C4-2B (cell line): Measurements from ENCODE around the gene GRIK4.
"Not testable (repeated sequence)": the region's sequence is repeated elsewhere in the genome, so short reads cannot be mapped to it uniquely, and the experiment has no call there.

Experiments used
- H3K27ac ChIP-seq: fragments of 450-650 bp; 2 replicates; pipeline ENCODE4 v1.5.1; 2017
- ZFX ChIP-seq: fragments of 450-650 bp; IDR thresholded peaks from 2 replicates; pipeline ENCODE4 v1.6.1; 2017
- TF ChIP-seq, protein P1 (sequence below): fragments of 450-650 bp; conservative IDR thresholded peaks from 2 replicates; pipeline ENCODE4 v1.5.1; 2017; ENCODE audit warnings: mild to moderate bottlenecking

Gene GRIK4

DNA sequence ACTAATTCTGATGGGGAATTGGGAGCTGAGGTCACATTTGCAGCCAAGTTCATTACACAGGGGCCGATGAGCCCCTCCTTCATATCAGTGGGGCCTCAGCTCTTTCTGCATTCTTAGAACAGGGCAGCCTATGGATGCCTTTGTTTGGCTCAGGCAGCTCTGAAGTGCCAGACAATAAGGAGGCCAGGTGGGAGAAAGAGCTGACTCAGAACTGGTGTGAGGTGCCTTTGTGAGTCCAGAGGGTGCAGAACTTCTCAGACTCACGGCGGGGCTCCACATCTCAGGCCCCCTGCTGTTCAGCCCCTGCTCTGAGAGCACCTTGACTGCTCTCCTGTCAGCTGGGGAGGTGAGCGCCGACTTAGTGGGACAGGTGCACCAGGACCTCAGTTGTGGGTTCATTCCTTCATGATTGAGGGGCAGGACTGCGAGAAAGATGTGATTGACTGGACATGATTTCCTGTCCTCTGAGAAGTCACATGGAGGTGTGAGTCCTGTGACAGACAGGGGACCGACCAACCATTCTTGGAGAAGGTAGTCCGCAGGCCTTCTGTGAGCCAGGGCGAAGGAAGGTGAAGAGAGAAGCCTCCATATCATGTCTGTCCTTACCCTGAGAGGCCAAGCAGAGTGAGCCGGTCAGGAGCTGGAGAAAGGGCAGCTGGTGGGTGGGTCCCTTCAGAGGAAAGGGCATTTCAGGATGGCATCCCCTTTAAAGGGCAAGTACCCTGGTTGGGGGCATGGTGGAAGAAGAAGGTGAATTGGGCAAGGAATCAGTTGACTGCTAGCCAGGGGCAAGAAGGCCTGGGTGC is 267.3 kb downstream of the GRIK4 start:
- TF ChIP-seq, protein P1, sequence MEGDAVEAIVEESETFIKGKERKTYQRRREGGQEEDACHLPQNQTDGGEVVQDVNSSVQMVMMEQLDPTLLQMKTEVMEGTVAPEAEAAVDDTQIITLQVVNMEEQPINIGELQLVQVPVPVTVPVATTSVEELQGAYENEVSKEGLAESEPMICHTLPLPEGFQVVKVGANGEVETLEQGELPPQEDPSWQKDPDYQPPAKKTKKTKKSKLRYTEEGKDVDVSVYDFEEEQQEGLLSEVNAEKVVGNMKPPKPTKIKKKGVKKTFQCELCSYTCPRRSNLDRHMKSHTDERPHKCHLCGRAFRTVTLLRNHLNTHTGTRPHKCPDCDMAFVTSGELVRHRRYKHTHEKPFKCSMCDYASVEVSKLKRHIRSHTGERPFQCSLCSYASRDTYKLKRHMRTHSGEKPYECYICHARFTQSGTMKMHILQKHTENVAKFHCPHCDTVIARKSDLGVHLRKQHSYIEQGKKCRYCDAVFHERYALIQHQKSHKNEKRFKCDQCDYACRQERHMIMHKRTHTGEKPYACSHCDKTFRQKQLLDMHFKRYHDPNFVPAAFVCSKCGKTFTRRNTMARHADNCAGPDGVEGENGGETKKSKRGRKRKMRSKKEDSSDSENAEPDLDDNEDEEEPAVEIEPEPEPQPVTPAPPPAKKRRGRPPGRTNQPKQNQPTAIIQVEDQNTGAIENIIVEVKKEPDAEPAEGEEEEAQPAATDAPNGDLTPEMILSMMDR: no peak
- no peak overlapping the region for H3K27ac ChIP-seq

DNA sequence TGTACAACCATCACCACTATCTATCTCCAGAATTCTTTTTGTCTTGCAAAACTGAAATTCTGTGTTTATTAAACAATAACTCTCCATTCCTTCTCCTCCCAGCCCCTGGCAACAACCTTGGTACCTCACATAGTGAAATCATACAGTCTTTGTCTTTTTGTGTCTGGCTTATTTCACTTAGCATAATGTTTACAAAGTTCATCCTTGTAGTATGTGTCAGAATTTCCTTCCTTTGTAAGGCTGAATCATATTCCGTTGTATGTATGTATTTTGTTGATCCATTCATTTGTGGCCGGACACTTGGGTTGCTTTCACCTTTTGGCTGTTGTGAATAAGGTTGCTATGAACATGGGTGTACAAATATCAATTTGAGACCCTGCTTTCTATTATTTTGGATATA is 268.7 kb downstream of the GRIK4 start:
- TF ChIP-seq, protein P1: no peak
- no peak for TF ChIP-seq ZFX
- no peak overlapping the region for H3K27ac ChIP-seq

DNA sequence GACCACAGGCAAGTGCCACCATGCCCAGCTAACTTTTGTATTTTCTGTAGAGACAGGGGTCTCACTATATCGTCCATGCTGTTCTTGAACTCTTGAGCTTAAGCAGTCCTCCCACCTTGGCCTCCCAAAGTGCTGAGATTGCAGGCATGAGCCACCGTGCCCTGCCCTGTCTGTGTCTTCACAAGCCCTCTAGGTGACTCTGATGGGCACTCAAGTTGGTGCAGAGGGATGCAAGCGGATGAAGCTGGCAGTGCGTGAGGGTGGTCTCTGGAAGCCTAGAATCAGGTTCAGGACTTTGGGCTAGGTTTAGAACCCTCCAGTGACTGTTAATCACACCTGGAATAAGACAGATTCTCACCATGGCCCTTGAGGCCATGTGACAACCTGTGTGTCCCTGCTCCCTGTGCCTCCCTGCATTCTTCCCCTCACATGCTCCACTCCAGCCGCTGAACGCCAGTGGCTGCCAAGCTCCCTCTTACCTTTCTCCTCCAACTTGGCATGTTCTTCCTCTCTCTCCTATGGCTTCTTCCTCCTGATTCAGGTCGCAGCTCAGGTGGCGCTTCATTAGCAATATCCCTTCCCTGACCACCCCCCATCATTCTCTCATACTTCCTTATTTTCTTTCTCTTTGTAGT is 270.1 kb downstream of the GRIK4 start:
- no peak overlapping the region for H3K27ac ChIP-seq
- TF ChIP-seq, protein P1: no peak
- no peak for TF ChIP-seq ZFX

DNA sequence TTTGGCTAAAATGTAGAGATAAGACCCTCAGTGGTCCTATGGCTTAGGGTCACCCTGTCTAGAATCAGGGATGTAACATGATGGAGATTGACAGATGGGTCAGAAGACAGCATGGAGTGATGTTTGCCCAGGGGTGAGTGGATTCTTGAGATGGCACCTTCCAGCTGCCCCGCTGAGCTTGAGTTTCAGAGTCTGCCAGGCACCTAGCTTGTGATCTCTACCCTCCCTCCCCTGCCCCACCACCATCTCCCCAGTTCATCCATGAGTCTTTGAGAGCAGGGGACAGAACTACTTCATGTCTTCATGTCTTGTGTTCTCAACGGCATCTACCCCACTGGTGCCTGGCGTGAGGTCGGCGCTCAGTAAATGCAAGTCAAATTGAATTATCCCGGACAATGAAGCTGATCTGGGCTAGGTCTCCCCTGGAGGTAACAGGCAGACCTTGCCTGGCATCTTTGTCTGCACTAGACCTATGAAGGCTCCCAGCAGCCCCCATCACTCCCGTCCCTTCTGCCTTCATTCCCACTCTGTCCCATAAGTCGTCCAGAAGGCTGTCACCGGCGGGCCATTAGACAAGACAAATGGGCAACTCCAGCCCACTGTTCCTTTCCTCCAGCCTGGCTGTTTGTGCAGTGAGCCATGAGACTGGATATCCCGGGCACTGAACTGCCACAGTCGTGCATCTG is 273.2 kb downstream of the GRIK4 start:
- TF ChIP-seq, protein P1: no peak
- H3K27ac ChIP-seq: no peak overlapping the region

DNA sequence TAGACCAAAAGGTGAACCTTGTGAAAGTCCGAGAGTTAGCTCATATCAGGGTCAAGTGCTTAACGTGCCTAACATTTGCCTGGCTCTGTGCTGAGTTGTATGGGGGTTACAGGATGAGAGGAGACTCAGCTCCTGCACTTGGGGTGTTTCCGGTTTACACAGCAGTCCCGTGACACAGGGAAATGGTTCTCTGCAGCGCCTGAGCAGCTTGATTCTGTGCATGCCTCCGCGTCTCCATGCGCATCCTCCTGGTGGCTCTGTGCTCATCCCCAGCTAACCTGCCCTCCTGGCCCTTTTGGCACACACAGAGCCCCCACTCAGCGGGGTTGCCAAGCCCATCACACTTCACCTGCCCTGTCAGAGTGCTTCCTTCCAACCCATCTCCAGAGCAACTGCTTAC is 274.0 kb downstream of the GRIK4 start:
- TF ChIP-seq ZFX: no peak
- TF ChIP-seq, protein P1: no peak
- no peak overlapping the region for H3K27ac ChIP-seq

DNA sequence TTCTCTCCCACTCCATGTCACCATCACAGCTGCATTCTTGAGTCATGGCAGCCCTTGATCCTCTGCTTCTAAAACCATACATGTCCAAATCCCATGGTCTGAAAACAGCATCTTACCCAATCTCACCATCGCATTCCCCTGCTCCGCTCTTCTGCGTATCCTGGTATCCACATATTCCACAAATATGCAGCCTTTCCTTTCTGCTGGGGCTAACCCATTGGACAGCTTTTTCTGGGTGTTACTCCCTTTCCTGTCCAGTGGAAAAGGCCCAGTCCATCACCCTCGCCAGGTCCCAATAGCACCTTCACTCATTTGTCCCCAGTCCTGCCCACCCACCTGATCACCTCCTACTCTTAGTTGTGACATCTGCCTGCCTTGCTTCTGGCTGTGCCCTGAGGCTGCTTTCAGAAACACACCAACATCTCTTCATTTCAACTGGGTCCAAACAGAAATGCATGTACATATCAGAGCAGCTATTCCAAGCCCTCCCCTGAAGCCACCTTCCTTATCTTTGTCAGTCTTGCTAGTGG is 274.7 kb downstream of the GRIK4 start:
- TF ChIP-seq ZFX: no peak
- TF ChIP-seq, protein P1: no peak
- H3K27ac ChIP-seq: no peak overlapping the region

DNA sequence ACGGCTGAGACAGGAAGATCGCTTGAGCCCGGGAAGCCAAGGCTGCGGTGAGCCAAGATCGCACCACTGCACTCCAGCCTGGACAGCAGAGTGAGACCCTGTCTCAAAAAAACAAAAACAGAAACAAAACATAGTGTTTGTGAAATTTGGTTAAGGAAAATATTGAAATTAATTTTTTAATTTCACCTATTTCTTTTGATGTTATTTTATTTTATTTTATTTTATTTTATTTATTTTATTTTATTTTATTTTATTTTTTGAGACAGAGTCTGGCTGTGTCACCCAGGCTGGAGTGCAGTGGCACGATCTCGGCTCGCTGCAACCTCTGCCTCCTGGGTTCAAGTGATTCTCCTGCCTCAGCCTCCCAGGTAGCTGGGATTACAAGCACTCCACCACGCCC is 275.7 kb downstream of the GRIK4 start:
- H3K27ac ChIP-seq: not testable (repeated sequence)
